Hypothalamus (tissue), 51 donors: ENCODE results near the gene TRAPPC6A.
"Not testable (repeated sequence)": the region's sequence is repeated elsewhere in the genome, so short reads cannot be mapped to it uniquely, and the experiment has no call there.

Source experiments
- DNase-seq, 51 donors: peaks; one replicate each; lab custom pipeline; 2025; lab: John Stamatoyannopoulos, UW

The TRAPPC6A gene

DNA sequence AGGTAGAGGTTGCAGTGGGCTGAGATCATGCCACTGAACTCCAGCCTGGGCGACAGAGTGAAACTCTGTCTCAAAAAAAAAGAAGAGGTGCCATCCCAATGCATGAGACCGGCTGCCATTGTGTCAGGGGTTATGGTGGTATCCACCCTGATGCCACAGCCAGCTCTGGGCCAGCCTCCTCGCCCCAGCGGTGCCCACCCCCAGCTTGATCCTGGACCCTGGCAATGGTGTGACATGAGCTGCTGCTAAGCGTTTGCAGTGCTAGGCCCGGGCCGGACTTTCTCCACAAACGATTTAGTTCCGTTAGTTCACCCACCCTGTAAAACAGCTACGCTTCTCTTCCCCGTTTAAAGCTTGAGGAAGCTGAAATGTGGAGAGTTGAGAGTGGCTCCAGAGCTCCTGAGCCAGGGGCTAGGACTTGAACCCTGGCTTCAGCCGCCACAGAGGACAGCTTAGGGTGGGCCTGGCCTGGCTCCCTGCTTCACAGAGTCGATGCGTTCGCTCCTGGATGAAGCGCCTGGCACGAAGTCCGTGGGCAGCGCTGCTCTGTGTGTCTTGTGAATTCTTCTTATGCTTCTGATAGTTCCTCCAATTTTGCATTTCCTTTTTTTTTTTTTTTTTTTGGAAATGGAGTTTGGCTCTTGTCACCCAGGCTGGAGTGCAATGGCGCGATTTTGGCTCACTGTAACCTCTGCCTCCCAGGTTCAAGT lies 42.7 kb downstream of the TRAPPC6A start:
- no peak for DNase-seq

- no peak for DNase-seq
Observed at GRCh38 chr19:45133661-45134060, 44.4 kb downstream of the TRAPPC6A start.

DNA sequence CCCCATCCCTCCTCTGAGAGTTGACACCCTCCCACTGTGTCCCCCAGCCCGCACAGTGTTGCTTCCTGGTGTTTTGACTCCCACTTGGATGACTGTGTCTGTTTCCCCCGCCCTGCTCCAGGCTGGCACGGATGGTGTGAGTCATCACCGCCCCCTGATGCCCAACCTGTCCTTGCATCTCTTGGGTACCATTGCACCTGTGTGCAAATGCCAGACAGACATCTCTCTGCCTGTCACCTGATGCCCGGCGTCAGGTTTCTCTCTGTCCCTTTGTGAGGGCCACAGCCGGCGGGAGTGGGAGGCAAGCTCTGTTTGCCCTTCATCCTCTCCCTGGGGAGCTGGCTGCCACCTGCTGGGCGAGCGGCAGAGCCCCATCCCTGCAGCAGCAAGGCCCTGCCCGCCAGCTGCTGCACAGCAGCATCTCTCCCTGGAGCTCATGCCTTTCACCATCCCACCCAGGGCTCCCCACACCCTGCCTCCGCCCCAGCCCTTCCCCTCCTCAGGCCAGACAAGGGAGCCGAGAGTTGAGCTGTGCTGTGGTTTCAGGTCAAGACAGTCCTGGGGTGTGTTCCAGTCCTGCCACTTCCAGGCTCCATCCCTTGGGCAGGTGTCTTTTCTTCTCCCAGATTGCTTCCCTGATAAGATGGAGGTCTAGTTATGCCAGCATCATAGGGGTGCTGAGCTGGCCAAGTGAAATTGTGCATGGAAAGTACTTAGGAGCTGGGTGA lies 47.0 kb downstream of the TRAPPC6A start:
- peak in 10 of 51 donors; percentile 3 to 73 (median 20) for DNase-seq

DNA sequence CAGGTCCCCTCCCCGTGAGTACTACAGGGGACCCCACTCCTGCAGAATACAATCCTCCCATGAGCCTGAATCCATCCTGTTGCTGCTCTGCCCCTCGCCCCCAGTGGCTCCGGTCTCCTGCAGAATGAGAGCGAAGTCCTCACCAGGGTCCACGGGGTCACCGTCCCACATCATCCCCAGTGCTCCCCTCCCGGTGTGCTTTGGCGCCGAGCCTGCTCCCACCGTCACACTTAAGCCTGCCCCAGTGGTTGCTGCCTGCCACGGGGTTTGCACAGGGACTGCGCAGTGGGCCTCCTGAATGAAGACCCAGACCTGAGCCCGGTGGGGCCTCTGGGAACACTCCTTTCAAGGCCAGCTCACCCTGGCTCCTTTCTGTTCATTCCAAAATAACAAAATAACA lies 47.8 kb downstream of the TRAPPC6A start:
- DNase-seq, result no peak

- no peak for DNase-seq
Observed at GRCh38 chr19:45128806-45129205, 49.2 kb downstream of the TRAPPC6A start.

- DNase-seq, result no peak
Observed at GRCh38 chr19:45128146-45128545, 49.9 kb downstream of the TRAPPC6A start.

- no peak for DNase-seq
Observed at GRCh38 chr19:45126654-45127053, 51.4 kb downstream of the TRAPPC6A start.

GRCh38 chr19:45125975-45126493 lies 52.0 kb downstream of the TRAPPC6A start:
- peak in 23 of 51 donors; percentile 3 to 62 (median 21) for DNase-seq

GRCh38 chr19:45125360-45125759 lies 52.7 kb downstream of the TRAPPC6A start:
- no peak for DNase-seq

DNA sequence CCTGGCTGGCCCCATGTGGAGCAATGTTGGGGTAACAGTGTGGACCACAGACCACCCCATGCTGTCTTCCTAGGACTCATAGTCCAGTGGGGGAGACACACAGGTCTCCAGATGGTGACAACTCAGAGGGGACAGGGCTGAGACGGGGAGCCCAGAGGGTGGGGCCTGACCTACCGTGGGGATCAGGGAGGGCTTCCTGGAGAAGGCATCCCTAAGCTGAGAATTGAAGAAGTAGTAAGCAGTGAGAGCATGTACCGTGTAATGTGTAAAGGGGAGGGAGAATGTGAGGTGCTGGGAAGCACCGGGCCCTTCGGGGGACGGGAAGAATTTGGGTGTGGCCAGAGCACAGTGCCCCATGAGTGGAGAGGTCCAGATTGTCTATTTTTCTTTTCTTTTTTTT lies 54.0 kb downstream of the TRAPPC6A start:
- no peak for DNase-seq

- DNase-seq, result no peak
Observed at GRCh38 chr19:45123440-45123850, 54.6 kb downstream of the TRAPPC6A start.

DNA sequence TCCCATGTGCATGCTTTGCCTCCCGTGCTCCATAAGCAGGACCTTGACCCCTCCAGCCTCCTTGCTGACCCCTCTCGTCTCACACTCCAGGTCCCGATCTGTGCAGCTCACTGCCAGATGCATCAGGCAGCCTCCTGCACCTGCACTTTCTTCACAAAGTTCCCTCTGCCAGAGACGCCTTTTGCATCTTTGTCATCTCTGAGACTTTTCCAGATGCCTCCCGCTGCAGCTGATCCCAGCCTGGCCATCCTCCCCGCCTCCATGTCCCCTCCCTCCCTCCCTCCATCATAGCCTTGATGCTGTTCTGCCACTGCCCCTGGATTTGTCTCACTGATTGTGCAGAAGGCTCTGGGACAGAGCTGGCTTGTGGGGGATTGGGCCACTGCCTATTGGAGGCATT lies 55.2 kb downstream of the TRAPPC6A start:
- no peak for DNase-seq

GRCh38 chr19:45121827-45122345 lies 56.2 kb downstream of the TRAPPC6A start:
- DNase-seq, result no peak

DNA sequence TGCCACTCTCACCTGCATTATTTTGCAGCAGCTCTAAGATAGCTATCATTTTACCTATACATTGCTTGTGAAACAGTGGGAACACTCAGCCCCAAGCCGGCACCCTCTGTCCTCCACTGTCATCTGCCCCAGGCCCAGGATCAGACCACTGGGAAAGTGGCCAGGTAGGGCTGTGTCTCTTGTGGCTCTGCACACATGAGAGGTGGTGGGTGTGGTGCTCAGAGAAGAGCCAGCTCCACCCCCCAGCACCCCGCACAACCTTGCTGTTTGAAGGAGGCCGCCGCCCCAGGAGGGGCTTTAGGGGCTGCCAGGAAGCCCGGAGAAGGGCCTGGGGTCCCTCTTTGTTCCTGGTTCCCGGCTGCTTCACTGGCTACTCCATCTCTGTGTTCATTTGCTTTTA lies 58.5 kb downstream of the TRAPPC6A start:
- DNase-seq, result no peak

DNA sequence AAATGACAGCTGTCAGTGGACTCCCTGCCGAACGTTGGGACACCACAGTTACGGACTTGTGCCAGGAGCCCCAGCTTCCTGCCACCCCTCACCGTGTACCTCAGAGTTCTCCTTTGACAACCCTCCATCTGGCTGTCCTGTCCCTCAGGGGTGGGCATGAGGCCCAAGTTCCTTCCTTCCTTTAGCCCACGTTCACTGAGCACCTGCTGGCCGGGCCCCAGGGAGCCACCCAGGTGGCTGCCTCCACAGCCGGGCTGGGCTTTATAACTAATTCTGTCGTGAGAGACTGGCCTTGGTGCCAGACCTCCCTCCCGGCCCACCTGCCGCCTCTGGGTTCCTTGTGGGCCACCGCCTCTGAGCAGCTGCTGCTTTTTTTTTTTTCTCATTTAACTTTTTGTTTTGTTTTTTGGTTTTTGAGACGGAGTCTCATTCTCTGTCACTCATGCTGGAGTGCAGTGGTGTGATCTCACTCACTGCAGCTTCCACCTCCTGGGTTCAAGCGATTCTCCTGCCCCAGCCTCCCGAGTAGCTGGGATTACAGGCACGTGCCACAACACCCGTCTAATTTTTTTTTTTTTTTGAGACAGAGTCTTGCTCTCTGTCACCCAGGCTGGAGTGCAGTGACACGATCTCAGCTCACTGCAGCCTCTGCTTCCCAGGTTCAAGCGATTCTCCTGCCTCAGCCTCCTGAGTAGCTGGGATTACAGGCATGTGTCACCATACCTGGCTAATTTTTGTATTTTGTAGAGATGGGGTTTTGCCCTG lies 59.3 kb downstream of the TRAPPC6A start:
- DNase-seq, result not testable (repeated sequence)

DNA sequence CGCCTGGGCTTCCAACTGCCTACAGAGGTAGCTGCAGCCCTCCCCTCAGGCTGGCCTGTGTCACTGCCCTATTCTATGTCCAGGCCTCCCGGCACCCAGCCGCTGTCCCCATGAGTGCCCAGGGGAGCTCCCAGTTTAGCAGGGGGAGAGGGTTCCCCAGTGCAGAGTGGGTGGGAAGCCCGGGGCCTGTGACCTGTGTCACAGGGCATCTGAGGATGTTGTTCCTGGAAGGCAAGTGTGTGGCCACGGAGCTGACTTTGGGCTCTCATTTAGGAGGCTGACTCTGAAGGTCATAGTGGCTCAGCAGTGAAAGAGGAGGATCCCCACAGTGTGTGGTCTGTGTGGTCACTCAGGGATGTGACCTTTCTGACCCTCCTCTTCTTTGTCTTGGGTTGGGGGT lies 59.9 kb downstream of the TRAPPC6A start:
- no peak for DNase-seq

DNA sequence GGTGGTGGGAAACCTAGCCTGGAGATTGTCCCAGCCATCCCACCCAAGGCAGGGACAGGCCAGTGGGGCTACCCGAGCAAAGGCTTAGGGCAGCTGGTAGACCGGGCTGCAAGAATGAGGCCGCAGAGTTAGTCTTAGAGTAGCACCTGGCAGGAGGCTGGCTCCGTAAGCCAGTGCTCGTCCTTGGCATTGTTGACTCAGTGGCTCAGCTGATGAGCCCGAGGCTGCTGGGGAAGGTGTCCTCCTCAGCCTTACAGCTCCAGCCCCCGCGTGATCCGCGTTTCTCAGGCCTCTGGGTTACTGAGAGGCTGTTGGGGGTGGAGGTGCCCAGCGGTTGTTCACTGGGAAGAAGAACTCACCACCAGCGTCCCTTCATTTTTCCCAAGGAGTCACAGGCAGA lies 60.4 kb downstream of the TRAPPC6A start:
- DNase-seq, result peak in 2 of 51 donors; percentile 18 to 25

- no peak for DNase-seq
Observed at GRCh38 chr19:45117167-45117594, 60.9 kb downstream of the TRAPPC6A start.

- DNase-seq, result no peak
Observed at GRCh38 chr19:45115809-45116615, 62.0 kb downstream of the TRAPPC6A start.

- DNase-seq, result no peak
Observed at GRCh38 chr19:45114116-45114515, 63.9 kb downstream of the TRAPPC6A start.
